CD14-positive monocyte (primary cell): ENCODE data around the gene TXK. TPM values are rescaled to one million over a fixed set of nuclear protein-coding genes. Genes with fewer than 3 reads are reported as not detected.

Source experiments
- DNase-seq, 3 donors: peaks; one replicate each; pipeline ENCODE4 v3.0.0-alpha.2; 2011 to 2022
- H2AFZ ChIP-seq: 2 replicates; pipeline ENCODE4 v1.6.0; 2012; ENCODE audit warnings: mild to moderate bottlenecking, low read depth, low read length, inconsistent platforms; ENCODE audit not compliant: insufficient read depth, poor library complexity, severe bottlenecking
- H3K27ac ChIP-seq, 2 donors: 1 replicate in 1 of 2; 2 replicates in 1 of 2; pipeline ENCODE4 v1.5.1; 2012 to 2013; ENCODE audit warnings: low read length in 2 of 2, control low read depth in 1 of 2, inconsistent platforms in 1 of 2, low read depth in 1 of 2, mild to moderate bottlenecking in 1 of 2
- H3K27me3 ChIP-seq, 2 donors: one replicate each; pipeline versions ENCODE4 v1.6.0 to v1.6.1; 2011 to 2013; ENCODE audit warnings: low read length in 2 of 2; ENCODE audit not compliant: control insufficient read depth in 2 of 2, insufficient read depth in 2 of 2
- H3K36me3 ChIP-seq, 2 donors: replicated peaks in 1 of 2; 1 replicate in 1 of 2; 2 replicates in 1 of 2; pipeline versions ENCODE4 v1.5.1 to v1.6.1; 2012 to 2013; ENCODE audit warnings: low read length in 2 of 2, control low read depth in 1 of 2, inconsistent platforms in 1 of 2, mild to moderate bottlenecking in 1 of 2; ENCODE audit not compliant: insufficient read depth in 2 of 2, control insufficient read depth in 1 of 2
- H3K4me1 ChIP-seq, 2 donors: 1 replicate in 1 of 2; 2 replicates in 1 of 2; pipeline versions ENCODE4 v1.5.1 to v1.6.1; 2012 to 2013; ENCODE audit warnings: low read length in 2 of 2, control low read depth in 1 of 2, inconsistent platforms in 1 of 2, mild to moderate bottlenecking in 1 of 2, moderate library complexity in 1 of 2; ENCODE audit not compliant: insufficient read depth in 2 of 2, control insufficient read depth in 1 of 2
- H3K4me2 ChIP-seq: replicated peaks from 2 replicates; pipeline ENCODE3; 2012; ENCODE audit warnings: low read length, moderate library complexity, mild to moderate bottlenecking; ENCODE audit not compliant: poor library complexity, severe bottlenecking; ENCODE audit errors: extremely low read depth
- H3K4me3 ChIP-seq, 3 experiments: fragments of 200-600 bp in 1 of 3; sonication (generic) in 1 of 3; replicated peaks in 1 of 3; 1 replicate in 2 of 3; 2 replicates in 1 of 3; pipeline ENCODE4 v1.5.1; 2011 to 2013; ENCODE audit warnings: low read length in 3 of 3, mild to moderate bottlenecking in 3 of 3, control low read depth in 2 of 3, low read depth in 2 of 3, inconsistent platforms in 1 of 3, moderate library complexity in 1 of 3
- H3K79me2 ChIP-seq: 2 replicates; pipeline ENCODE4 v1.6.0; 2012; ENCODE audit warnings: mild to moderate bottlenecking, control low read depth, inconsistent platforms, low read length, moderate library complexity; ENCODE audit not compliant: insufficient read depth
- H3K9ac ChIP-seq: 2 replicates; pipeline ENCODE4 v1.6.0; 2017; ENCODE audit warnings: low read length, mild to moderate bottlenecking; ENCODE audit not compliant: insufficient read depth, poor library complexity, severe bottlenecking
- H3K9me3 ChIP-seq, 2 donors: replicated peaks in 1 of 2; 1 replicate in 1 of 2; 2 replicates in 1 of 2; pipeline versions ENCODE4 v1.5.1 to v1.6.1; 2012 to 2013; ENCODE audit warnings: low read length in 2 of 2, control low read depth in 1 of 2; ENCODE audit not compliant: control insufficient read depth in 1 of 2, insufficient read depth in 1 of 2
- H4K20me1 ChIP-seq: 2 replicates; pipeline ENCODE4 v1.6.0; 2012; ENCODE audit warnings: mild to moderate bottlenecking, low read length, control low read depth, moderate library complexity; ENCODE audit not compliant: insufficient read depth
- H3K27ac Mint-ChIP-seq, 7 donors: one replicate each; pipeline ENCODE4 v1.8.0; 2020; ENCODE audit warnings: mild to moderate bottlenecking in 7 of 7, mixed read lengths in 7 of 7, moderate library complexity in 6 of 7, inconsistent platforms in 2 of 7
- H3K27me3 Mint-ChIP-seq, 3 donors: one replicate each; pipeline ENCODE4 v1.8.0; 2021 to 2022; ENCODE audit warnings: low read depth in 3 of 3, mild to moderate bottlenecking in 3 of 3, mixed read lengths in 3 of 3, moderate library complexity in 3 of 3, inconsistent platforms in 1 of 3
- H3K36me3 Mint-ChIP-seq, 2 donors: one replicate each; pipeline ENCODE4 v1.8.0; 2020; ENCODE audit warnings: mixed read lengths in 2 of 2, inconsistent platforms in 1 of 2, mild to moderate bottlenecking in 1 of 2
- H3K4me1 Mint-ChIP-seq: one replicate; pipeline ENCODE4 v1.8.0; 2020; ENCODE audit warnings: mild to moderate bottlenecking, mixed read lengths
- H3K4me3 Mint-ChIP-seq, 2 donors: one replicate each; pipeline ENCODE4 v1.8.0; 2020; ENCODE audit warnings: mild to moderate bottlenecking in 2 of 2, mixed read lengths in 2 of 2, moderate library complexity in 1 of 2
- H3K9me3 Mint-ChIP-seq, 7 donors: one replicate each; pipeline ENCODE4 v1.8.0; 2020 to 2022; ENCODE audit warnings: mixed read lengths in 7 of 7, mild to moderate bottlenecking in 6 of 7, moderate library complexity in 6 of 7, inconsistent platforms in 2 of 7
- CTCF ChIP-seq: fragments of 200-600 bp; IDR thresholded peaks from one replicate; pipeline ENCODE4 v1.8.0; 2022; ENCODE audit warnings: antibody characterized with exemption, mild to moderate bottlenecking
- WGBS: methylation state at CpG from one replicate; pipeline ENCODE4 v1.1.5; 2013; ENCODE audit warnings: missing lambda C conversion rate; ENCODE audit not compliant: insufficient coverage; 5-methylcytosine and 5-hydroxymethylcytosine counted together
- intact Hi-C, 2 donors: fragments of 100-400 bp; cut with micrococcal nuclease; formaldehyde crosslinking; loops; one replicate each; pipeline versions ENCODE4 v1.15.0 to v1.15.1; 2023
- polyA plus RNA-seq, 3 donors: library from polyadenylated mRNA; depleted of rRNA in 1 of 3; unstranded in 2 of 3; stranded (reverse) in 1 of 3; fragments of 300-500 nt in 2 of 3; fragments of >200 nt in 1 of 3; fragmentation: Illumina TruSeq in 2 of 3; gene quantifications; 1 replicate in 2 of 3; 2 replicates in 1 of 3; pipeline ENCODE4 v1.2.3, GENCODE V29; 2012 to 2021

TXK gene
- polyA plus RNA-seq, 3 donors, result 0.13 to 0.93 (median 0.54) TPM

GRCh38 chr4:48157271-48157670, 23.2 kb upstream of the TXK start:
- 100% methylated on average over 1 of the region's 3 CpGs for WGBS
- no peak for DNase-seq
- Histone ChIP-seq H3K4me3 (no peak overlapping the region), H3K36me3 (peaks cover 31 to 70% of the 10 kb centered on the region in 2 donors), H3K4me1 (no peaks in the 10 kb centered on the region), H3K79me2 (no peaks in the 10 kb centered on the region), H3K27ac (no peak overlapping the region), H3K27me3 (no peaks in the 10 kb centered on the region), H3K9ac (no peak overlapping the region), H2AFZ (no peak overlapping the region), H4K20me1 (no peaks in the 10 kb centered on the region), H3K9me3 (peaks cover 3 to 22% of the 10 kb centered on the region in 2 donors), H3K4me2 (no peak overlapping the region)
- intact Hi-C loops, result no loop called here
- H3K4me1 Mint-ChIP-seq, result peaks cover under 1% of the 10 kb centered on the region
- H3K4me3 Mint-ChIP-seq, result no peak overlapping the region
- peaks cover 70 to 83% of the 10 kb centered on the region in 2 donors for H3K36me3 Mint-ChIP-seq
- H3K9me3 Mint-ChIP-seq, result peaks cover 6 to 14% (median 10%) of the 10 kb centered on the region in 7 donors
- peak overlapping the region in 1 of 7 donors; percentile 61 for H3K27ac Mint-ChIP-seq
- no peak for TF ChIP-seq CTCF
- H3K27me3 Mint-ChIP-seq, result peaks cover 0 to 3% (median 1%) of the 10 kb centered on the region in 3 donors

DNA sequence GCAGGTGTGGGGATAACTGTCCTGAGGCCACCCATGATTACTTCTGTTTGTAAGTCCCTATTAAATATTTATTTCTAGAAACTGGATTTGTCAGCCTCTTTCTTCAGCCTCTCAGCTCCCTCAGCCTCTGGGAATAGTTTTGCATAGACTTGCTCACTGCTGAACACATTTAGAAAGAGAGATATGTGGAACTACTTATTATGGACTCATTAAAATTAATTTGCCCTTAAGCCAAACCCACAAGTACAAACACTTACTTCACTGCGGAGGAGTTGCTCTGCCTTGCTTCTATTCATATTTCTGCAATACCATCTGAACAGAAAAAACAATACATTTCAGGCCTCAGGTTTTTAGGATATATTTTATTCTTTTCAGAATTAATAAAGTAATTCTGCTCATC, 22.4 kb upstream of the TXK start:
- Histone ChIP-seq H3K27ac (no peak overlapping the region), H2AFZ (no peak overlapping the region), H3K4me1 (no peaks in the 10 kb centered on the region), H3K9me3 (peaks cover 3 to 22% of the 10 kb centered on the region in 2 donors), H3K4me2 (no peak overlapping the region), H3K36me3 (peaks cover 31 to 70% of the 10 kb centered on the region in 2 donors), H3K4me3 (no peak overlapping the region), H3K9ac (no peak overlapping the region), H3K79me2 (no peaks in the 10 kb centered on the region), H4K20me1 (no peaks in the 10 kb centered on the region), H3K27me3 (no peaks in the 10 kb centered on the region)
- TF ChIP-seq CTCF, result no peak
- no peak overlapping the region for H3K4me3 Mint-ChIP-seq
- H3K27ac Mint-ChIP-seq, result no peak overlapping the region
- H3K4me1 Mint-ChIP-seq, result no peaks in the 10 kb centered on the region
- no peak for DNase-seq
- H3K9me3 Mint-ChIP-seq, result peaks cover 6 to 14% (median 10%) of the 10 kb centered on the region in 7 donors
- peaks cover 63 to 79% of the 10 kb centered on the region in 2 donors for H3K36me3 Mint-ChIP-seq
- intact Hi-C loops, result no loop called here
- no CpG with 5 or more reads among the region's 1 CpG for WGBS
- peaks cover 0 to 2% (median 1%) of the 10 kb centered on the region in 3 donors for H3K27me3 Mint-ChIP-seq
